HG03025 (cell line): ENCODE results near the gene PRPF18.
"Not testable (repeated sequence)": the region's sequence is repeated elsewhere in the genome, so short reads cannot be mapped to it uniquely, and the experiment has no call there.

Experiments
- ATAC-seq: cut with Tn5 transposase; IDR thresholded peaks from one replicate; pipeline ENCODE4 v1.9.1; 2021; ENCODE audit warnings: mild to moderate bottlenecking, moderate library complexity; ENCODE audit not compliant: unreplicated experiment, low FRiP score

Gene PRPF18, protein sequence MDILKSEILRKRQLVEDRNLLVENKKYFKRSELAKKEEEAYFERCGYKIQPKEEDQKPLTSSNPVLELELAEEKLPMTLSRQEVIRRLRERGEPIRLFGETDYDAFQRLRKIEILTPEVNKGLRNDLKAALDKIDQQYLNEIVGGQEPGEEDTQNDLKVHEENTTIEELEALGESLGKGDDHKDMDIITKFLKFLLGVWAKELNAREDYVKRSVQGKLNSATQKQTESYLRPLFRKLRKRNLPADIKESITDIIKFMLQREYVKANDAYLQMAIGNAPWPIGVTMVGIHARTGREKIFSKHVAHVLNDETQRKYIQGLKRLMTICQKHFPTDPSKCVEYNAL

DNA sequence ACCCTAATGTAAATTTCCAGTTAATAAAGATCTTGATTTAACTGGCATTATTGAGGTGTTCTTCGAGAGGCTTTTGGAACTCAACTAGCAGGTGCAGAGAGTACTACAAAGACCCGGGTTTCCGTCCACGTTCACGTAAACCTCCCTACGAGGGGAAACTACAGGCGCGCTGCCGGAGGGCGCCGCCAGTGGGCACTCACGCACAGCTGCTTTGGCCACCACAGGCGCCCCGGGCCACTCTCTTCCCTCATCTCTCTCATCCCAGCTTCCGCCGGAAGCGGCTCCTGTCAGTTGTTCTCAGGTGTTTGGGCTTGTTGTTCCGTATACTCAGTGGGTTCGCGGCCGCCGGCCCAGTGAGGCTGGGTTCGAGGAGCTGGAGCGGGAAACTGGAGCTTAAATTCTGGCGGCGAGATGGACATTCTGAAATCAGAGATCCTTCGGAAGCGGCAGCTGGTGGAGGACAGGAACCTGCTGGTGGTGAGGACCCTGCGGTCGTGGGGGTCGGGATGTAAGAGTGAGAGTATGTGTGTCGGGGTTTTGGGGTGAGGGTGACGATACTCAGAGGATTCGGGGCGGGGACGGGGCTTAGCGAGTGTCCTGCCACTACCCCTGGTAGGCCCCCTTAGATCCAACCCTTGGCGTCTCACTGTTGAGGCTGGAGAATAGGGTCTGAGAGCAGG, at the start of gene PRPF18:
Gene PRPF18 (plus strand): TSS at position 290 of the 680 bp plus-strand sequence. CDS start 122 bp downstream, at position 412.
- peak; percentile 99 for ATAC-seq

DNA sequence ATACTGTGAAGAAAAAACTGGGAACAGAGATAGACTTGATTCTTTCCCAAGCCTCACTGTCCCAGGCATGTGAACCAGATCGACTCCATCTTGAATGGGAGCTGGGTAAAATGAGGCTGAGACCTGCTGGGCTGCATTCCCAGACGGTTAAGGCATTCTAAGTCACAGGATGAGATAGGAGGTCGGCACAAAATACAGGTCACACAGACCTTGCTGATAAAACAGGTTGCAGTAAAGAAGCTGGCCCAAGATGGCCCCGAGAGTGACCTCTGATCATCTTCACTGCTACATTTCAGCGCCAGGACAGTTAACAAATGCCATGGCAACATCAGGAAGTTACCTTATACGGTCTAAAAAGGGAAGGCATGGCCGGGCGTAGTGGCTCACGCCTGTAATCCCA, 48.8 kb upstream of the PRPF18 start:
- not testable (repeated sequence) for ATAC-seq

DNA sequence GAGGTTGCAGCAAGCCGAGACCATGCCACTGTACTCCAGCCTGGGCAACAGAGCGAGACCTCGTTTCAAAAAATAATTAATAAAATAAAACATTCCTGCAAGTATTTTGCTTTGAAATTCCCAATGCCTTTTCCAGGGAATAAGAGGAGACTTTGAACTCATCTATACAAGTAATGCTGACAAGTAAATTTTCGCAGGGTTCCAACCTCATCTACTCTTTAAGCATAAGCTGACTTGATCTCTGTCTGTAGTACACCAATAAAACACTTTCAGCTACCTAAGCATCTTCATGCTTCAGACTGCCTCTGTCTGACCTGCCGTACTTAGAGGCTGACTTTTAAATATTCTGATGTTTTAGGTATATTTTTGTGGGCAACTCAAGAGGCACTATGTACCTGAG, 44.2 kb upstream of the PRPF18 start:
- ATAC-seq: no peak

DNA sequence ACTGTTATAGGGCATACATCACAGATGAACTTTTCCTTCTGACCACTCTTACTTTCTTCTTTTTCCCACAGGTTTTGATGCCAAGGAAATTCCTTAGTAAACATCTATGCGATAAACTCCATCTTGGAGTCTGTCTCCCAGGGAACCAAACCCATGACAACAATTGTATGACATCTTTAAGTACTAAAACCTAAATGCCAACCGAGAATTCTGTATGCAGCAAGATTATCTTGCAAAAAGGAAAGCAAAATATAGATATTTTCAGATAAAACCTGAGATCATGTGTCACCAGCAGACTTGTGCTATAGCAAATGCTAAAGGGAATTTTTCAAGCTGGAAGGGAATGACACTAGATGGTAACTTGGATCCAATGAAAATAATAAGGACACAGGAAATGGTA, 36.0 kb upstream of the PRPF18 start:
- no peak for ATAC-seq

DNA sequence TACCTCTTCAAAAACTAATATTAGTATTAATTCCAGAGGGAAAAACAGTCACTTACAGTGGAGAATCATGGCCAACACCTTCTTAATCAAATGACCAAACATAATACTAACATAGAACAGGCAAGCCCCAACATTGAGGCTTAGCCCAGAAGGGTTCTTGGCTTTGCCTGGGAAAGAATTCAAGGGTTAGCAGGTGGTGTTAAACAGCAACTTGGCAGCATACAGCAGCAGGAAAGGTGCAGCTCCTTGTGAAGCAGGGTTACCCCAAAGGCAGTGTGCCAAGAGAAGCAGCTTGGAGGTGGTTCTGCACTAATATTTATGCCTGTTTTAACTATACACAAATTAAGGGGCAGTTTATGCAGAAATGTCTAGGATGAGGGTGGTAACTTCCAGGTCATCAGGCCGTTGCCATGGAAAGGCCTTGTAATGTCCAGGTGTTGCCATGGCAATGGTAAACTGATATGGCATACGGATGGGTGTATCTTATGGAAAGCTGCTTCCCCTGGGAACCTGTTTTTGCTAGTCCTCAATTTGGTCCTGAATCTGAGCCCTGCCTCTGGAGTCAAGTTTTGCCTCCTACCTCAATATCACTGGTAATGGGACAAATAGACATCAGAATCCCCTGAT, 30.8 kb upstream of the PRPF18 start:
- ATAC-seq: no peak

DNA sequence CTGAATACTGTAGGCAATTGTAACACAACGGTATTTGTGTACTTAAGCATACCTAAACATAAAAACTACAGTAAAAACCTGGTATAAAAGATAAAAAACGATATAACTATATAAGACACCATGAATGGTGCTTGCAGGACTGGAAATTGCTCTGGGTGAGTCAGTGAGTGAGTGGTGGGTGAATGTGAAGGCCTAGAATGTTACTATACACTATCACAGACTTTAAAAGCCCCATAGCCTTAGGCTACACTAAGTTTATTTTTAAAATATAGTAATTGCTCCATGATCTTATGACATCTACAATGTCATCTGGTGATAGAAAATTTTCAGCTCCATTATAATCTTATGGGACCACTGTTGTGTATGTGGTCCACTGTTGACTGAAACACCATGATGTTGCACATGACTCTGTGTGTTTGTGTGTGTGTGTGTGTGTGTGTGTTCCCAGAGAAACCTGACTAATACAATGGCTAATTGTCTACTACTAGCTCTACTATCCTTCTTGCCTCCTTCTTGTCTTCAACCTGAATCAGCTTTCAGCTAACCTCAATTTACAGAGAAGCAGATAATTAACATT, 27.6 kb upstream of the PRPF18 start:
- no peak for ATAC-seq

DNA sequence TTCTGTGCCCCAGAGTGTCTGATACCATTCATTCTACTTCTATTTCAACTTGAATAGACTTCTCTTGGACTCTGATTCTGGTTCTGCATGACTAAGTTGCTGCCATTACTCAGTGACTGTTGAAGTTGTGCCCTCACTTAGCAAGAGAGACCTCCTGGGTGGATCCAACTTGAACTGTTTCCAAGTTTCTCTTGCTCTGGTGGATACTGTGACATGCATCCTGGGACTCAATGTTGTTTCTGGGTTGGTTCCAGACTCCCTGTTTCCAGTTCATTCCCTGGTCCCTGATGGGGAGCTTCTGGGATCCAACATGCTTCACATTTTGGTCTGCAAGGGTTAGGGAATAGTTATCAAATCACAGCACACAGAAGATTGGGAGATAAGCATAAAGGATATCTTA, 26.2 kb upstream of the PRPF18 start:
- no peak for ATAC-seq

DNA sequence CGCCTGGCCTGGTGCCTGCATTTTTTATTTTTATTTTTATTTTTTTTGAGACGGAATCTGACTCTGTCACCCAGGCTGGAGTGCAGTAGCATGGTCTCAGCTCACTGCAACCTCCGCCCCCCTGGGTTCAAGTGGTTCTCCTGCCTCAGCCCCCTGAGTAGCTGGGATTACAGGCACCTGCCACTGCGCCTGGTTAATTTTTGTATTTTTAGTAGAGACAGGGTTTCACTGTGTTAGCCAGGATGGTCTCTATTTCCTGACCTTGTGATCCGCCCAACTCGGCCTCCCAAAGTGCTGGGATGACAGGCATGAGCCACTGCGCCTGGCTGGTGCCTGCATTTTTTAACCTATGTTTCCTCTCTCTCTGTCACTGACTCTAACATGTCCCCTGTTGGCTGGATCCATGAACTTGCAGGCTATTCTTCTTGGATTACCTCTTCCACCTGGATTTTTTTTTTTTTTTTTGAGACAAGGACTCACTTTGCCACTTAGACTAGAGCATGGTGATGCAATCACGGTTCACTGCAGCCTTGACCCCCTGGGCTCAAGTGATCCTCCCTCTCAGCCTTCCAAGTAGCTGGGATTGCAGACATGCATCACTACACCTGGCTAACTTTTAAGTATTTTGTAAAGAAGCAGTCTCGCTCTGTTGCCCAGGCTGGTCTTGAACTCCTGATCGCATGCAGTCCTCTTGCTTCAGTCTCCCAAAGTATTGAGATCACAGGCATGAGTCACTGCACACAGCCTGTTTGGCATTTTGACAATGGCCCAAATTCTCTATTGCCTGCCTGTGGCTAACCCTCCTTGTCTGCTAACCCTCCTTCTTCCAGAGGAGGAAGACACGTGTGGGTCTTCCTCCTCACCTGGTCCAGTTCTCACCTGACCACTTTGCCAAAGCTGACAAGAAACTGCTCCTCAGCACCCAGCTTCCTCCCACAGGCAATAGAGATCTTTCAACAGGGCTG, 23.0 kb upstream of the PRPF18 start:
- ATAC-seq: no peak

DNA sequence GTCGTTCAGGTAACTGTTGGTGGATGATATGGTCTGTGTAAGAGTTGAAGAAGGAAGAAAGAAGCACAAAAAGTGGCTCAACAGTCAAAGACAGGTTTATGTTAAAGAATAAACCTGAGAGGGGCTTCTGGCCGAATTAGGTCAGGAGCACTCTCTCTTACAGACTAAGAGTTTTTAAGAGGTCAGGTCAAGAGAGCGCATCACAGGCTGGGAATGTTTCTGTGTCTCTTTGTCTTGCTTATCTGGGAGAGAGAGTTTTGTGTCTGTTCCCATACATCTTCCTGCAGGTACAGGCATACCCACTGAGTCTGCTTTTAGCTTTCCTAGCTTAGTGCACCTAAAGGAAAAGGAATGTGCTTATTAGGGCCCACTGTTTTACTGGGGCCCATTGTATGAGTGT, 22.2 kb upstream of the PRPF18 start:
- no peak for ATAC-seq

DNA sequence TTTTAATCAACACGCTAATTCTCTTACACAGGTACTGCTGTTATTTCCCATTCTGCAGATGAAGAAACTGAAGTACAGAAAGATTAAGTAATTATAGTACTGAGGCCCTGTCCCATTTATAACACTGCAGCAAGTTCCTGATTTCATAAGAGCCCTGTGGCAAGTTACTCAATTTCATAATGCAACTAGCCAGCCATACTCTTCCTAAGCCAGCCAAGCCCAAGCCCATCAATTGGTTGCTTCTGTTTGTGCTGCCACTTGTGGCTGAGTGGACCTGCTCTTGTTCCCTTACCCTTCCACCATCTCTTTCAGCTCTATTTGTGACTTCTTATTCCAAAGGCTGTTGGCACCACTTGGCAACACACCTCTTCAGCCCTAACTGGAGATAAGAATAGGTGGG, 19.7 kb upstream of the PRPF18 start:
- no peak for ATAC-seq

DNA sequence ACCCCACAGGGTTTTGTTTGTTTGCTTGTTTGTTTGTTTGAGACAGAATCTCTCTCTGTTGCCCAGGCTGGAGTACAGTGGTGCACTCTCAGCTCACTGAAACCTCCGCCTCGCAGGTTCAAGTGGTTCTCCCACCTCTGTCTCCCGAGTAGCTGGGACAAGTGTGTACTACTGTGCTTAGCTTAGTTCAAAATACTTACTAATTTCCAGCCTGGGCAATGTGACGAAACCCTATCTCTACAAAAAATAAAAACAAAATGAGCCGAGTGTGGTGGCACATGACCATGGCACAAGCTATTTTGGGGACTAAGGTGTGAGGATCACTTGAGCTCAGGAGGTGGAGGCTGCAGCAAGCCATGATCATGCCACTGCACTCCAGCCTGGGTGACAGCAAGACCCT, 15.2 kb upstream of the PRPF18 start:
- no peak for ATAC-seq

DNA sequence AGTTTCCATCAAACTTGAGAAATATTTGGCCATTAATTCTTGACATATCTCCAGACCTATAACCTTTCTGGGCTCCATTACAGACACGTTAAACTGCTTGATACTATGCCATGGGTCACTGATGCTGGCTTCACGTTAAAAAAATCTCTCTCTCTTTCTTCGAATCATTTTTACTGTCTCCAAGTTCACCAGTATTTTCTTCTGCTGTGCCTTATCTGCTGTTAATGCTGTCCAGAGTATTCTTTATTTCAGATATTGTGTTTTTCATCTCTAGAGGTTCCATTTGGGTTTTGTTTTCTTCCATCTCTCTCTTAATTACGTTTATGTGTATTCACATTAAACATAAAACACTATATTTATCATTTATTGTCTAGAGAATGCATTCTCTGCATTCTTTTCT, 12.8 kb upstream of the PRPF18 start:
- no peak for ATAC-seq

DNA sequence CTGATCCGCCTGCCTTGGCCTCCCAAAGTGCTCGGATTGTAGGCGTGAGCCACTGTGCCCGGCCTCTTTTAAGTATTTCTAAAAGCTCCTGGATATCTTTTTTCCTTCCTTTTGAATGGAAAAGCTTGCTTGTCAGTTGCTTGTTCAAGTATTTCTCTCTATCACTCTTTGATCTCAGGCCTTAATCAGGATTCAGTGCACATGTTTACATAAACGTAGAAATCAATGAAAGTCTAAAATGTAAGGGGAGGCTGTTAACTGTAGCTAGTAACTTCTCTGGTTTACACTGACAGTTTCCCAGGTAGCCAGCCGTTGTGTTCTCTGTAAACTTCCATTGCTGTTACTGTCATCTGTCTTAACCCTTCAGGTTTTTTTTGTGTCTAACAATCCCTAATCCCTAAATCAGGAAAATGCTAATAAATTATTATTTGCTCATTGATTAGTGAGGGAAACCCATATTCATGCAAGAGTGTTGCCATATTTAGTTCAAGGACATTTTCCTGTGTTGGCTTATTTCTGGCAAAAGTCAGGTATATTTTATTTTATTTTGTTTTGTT, 1.5 kb upstream of the PRPF18 start:
- no peak for ATAC-seq

DNA sequence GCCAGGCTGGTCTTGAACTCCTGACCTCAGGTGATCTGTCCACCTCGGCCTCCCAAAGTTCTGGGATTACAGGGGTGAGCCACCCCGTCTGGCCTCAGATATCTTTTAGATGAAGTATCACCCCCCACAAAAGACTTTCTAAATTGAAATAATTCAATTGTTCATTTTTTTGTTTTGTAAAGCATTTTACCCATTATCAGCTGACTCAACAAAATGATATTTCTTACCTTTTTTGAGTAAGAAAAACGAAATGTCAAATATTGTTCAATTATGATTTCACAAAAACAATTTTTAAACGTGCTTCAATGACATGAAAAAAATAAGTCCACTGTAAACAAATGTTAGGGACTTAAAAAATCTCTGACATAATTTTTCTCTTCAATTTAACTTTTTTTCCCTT, 822 bp upstream of the PRPF18 start:
- no peak for ATAC-seq

DNA sequence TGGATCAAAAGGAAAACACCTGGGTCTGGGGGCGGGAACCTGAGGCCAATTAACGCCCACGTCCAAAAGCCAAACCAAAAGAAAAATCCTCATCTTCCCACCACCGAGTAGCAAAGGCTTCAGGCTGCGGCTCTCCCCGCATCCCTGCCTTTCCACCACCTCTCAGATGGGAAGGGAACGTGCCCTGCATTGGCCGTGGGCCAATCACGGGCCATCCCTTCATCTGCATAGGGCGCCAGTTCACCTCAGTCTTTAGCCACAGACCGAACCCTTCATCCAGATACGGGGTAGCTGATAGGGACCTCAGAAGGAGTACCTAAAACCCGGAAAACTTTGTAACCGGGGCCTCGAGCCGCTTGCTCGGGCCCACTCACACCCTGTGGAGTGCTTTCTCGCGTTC, 626 bp downstream of the PRPF18 start:
- no peak for ATAC-seq

DNA sequence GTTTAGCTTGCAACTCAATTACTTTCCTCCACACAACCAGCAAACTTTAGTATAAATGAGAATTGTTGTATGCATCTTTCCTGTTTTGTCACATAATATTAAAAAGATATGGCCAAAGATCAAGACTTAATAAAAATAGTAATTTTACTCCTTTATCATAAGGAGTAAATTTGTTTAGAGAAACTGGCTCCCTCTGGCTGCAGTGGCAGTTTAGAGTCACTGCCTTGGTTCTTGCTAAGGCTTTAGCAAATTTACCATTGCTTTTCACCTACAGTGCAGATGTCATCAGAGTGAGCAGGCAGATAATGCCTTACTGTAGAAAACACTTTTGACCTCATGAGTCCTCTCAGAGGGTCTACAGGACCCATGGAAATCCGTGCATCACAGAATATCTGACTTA, 2.6 kb downstream of the PRPF18 start:
- ATAC-seq: no peak

DNA sequence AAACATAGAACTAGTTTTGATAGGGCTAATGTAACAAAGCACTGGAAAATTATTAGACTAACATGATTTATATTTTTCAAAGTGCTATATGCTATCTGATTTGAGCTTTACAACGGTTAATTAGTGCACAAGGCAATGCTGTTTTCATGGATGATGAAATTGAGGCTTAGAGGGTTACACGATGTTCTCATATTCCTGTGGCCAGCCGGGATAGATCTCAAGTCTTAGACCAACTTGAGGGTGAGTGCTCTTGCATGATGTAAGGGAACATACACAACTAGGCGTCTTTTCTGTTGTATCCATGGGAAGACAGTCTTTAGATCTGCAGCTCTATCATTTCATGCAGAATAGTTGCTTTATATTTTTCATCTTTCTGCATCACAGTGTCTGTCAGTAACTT, 4.1 kb downstream of the PRPF18 start:
- ATAC-seq: no peak

DNA sequence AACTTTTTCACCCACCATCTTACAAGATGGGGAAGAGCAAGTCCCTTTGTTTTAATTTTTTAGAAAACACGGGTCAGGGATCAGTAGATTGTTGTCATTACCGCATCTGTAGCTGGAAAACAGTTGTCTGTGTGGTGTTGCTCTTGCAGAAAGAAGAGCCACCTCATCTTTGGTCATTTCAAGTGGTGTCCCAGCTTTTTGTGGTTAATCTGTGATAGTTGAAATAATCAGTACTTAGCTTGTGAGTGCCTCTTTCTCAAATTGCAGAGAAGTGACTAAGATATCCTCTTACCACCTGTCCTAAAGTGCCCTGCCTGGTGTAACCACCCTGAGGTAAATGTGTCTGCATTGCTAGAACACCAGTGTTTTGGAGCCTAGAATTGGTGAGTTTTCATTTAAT, 5.5 kb downstream of the PRPF18 start:
- ATAC-seq: no peak

DNA sequence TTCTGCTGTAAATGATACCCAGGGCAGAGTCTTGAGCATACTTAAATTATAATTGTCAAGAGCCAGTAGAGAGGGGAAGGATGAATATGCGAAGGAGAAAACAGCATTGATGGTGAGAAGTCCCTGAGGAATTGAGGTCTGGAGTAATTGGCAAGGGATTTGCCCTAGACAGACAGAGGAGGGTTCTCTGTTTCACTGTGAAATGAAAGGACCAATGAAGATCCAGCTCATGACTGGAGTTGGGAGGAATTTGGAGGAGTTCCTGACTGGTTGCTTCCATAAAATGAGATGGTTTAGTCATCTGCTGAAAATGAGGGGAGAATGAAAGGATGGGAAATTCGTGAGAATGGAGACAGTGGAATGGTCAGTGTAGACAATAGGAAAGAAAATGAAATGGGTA, 6.8 kb downstream of the PRPF18 start:
- ATAC-seq: no peak

DNA sequence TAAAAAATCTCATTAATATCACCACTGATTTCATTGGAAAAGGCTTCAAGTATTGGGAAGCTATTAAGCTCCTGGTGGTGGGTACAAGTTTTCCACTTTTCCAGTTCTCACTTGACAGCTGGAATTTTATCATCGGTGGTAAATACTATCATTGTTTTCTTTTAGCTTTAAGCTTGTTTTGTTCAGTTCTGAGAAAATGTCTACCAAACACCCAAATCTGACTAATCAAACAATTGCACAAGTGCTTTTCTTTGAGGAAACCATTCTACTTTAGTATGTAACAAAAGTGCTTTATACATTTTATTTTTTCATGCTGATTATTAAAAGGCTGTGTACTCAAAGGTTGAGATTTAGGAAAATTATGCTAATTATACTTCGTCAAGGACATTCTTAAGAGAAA, 7.9 kb downstream of the PRPF18 start:
- ATAC-seq: no peak
